DMS79 treated with DMSO at 0.1 percent for 48 hours (cell line): ENCODE results near the gene TNNI3K.

Experiments
- DNase-seq: peaks from one replicate; lab custom pipeline; 2025; lab: John Stamatoyannopoulos, UW

TNNI3K gene

DNA sequence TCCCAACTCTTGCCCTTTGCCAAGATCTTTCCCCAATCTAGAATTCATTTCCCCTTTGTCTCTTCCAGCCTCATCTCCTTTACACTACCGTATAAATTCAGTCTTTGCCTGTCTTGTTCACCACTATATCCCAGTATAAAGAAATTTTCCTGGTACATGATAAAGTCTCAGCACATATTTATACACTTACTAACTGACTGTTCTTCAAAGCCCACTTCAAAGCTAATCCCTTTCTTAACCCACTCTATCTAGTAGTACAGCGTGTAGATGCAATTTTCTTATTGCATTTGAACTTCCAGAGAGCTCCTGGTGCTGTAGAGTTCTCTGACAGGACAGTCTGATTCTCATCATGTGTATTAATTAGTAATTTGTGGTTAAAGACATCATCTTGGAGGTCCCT lies 199.1 kb downstream of the TNNI3K start:
- DNase-seq, result no peak

DNA sequence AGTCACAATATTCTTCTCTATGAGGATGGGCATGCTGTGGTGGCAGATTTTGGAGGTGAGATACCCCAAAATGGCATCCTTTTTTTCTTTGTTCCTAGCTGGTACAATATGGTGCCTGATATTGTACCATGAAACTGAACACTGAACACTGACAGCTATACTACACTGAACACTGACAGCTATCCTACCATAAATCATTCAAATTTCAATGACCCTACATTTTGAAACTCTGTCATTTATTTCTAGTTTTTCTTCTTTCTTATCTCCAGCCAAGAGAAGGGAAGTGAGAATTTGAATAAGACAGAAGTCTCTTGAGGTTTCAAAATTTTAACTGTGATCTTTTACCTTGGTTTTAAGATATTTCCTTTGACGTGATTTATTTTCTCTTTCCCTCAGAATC lies 200.9 kb downstream of the TNNI3K start:
- DNase-seq, result no peak

DNA sequence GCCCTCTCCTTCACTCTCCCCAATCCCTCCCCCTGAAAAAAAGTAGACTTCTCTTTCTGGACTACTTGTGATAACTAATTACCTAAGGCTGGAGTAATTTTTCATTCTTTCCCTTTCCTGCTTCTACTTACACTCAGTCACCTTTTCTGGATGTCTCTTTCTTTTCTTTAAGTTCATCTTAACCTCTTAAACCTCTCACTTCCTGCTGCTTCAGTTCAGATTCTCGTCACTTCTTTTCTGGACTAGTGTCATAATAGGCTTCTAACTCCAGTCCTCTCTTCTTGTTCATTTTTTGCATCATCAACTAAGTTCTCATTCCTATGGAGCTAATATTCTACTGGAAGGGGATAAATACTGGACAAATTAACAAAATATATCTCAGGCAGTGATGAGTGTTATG lies 201.8 kb downstream of the TNNI3K start:
- no peak for DNase-seq

DNA sequence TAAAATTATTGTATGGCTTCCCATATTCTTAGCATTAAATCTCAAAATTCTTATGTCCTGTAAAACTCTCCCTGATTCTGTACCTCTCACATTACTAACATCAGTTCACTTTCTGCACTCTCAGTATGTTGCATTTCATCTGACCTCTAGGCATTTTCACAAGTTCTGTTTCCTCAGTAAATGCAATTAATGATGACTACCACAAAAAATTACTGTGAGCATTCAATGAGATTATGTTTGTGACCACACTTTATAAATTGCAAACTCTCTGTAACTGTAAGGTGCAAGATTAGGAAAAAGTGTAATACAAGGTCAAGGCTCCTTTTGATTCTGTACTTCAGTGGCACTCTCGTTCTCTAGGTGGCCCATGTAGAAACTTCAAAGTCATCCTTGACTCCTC lies 216.8 kb downstream of the TNNI3K start:
- DNase-seq, result no peak

DNA sequence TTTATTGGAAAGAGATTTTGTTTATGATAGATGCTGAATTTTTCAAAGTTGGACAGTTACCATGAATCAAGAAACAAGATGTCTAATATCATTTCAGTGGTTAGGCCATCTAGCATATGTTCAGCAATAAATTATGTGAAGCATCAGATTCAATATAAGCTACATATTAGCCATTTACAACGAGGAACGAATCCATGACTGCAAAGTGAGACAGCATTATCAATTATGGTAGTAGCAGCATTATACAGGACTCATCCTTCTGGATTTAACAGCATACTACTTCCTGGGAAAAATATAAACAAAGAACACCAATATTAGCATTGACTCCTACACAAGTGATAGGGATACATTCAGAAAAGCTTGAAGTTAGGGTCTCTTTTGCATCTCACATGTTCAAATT lies 218.1 kb downstream of the TNNI3K start:
- no peak for DNase-seq

GRCh38 chr1:74455390-74455789 lies 220.2 kb downstream of the TNNI3K start:
- DNase-seq, result no peak

GRCh38 chr1:74457253-74457652 lies 222.1 kb downstream of the TNNI3K start:
- no peak for DNase-seq

DNA sequence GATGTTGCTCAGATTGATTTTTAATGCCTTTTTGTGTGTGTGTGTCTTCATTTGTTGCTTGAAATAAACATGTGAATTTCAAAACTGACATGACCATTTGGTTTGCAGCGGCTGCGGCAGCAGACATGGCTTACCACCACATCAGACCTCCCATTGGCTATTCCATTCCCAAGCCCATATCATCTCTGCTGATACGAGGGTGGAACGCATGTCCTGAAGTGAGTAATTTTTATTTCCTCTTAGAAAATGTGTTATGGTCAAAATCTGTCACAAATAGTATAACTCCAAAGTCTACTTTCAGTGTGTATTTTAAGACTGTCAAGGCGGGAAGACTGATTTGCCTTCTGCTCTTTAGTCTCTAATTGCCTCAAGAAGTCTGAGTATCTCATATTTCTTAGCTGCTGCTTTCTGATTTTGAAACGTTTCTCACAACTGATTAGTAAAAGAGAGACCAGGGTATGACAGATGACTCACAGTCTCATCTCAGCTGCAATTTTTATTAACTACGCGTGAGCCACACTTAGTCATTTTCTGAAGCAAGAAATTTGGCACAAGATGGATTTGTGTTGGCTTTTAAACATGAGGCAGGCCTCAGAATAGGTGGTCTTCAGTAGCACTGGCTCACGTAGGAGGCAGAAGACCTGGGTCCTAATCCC lies 228.3 kb downstream of the TNNI3K start:
- DNase-seq, result no peak

DNA sequence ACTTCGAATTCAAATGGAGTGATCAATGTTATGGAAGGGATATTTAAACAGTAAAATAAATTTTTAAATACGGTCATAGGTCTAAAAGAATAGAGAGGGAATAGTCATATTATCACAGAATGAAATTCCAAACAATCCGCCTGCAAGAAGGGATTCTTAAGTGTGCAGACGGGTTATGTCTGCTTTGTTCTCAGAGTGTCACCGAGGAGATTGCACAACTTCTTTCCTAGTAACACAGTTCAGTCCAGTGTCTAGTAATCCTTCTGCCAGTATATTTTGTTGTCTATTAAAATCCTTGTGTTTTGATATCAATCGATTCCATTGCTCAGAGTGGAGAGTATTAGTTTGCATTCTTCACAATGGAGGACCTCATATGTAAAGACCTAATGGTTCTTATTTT lies 228.8 kb downstream of the TNNI3K start:
- DNase-seq, result no peak

GRCh38 chr1:74465193-74465681 lies 230.1 kb downstream of the TNNI3K start:
- DNase-seq, result no peak

GRCh38 chr1:74467786-74468377 lies 232.7 kb downstream of the TNNI3K start:
- no peak for DNase-seq

- DNase-seq, result peak; percentile 16
Measured at GRCh38 chr1:74468982-74469603, 233.9 kb downstream of the TNNI3K start.

GRCh38 chr1:74470251-74470650 lies 235.1 kb downstream of the TNNI3K start:
- DNase-seq, result no peak

GRCh38 chr1:74470936-74471335 lies 235.7 kb downstream of the TNNI3K start:
- DNase-seq, result no peak

DNA sequence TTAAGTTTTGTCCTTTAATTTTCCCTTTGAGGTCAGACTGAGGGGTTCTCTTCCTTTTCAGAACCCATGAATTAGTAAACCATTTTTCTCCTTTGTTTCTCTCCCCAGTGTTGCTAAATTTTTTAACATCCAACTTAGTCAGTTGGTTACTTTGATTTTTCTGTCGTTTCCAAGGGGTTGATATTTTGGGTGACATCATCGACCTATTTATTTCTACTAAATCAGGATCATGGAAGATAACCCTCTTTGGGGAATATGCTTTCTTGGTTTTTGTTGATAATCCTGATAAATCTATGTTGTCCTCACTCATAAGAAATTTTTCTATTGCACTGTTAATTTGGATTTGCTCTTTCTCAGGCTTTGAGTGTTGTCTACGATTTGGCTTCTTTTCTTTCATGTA lies 236.3 kb downstream of the TNNI3K start:
- no peak for DNase-seq

DNA sequence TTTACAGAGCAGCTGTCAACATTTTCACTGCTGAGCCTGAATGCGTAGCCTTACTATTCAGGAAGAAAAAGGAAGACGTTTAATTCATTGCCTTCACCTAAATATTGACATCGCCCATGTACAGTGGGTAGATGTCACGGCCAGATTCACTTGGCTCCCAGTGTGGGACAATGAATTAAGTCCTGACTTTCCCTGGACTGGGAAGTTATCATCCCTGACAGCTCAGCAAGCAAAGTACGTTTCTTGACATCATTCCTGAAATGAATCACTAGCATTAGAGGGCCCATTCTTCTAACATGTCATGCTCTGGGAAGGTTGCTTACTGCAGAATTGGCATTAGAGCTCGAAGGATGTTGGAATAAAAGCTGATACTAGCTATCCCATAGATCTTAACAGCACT lies 239.4 kb downstream of the TNNI3K start:
- no peak for DNase-seq

DNA sequence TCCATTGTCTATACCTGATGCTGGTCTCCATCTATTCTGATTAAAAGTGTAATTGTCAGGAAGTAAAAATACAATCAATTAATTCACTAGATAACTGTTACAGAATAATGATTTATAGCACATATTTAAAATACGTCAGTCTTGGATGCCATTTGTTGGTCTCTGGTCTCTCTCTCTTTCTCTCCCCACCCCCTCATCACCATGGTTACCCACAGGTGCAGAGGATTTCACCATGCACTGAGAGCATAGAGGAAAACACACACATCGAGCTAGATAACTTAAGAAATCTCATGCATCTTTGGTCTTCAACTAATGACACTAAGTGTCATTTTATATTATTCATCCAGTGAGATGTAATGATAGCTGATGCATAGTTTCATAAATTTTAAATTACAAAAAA lies 243.8 kb downstream of the TNNI3K start:
- no peak for DNase-seq

GRCh38 chr1:74480068-74480467 lies 244.9 kb downstream of the TNNI3K start:
- DNase-seq, result no peak

DNA sequence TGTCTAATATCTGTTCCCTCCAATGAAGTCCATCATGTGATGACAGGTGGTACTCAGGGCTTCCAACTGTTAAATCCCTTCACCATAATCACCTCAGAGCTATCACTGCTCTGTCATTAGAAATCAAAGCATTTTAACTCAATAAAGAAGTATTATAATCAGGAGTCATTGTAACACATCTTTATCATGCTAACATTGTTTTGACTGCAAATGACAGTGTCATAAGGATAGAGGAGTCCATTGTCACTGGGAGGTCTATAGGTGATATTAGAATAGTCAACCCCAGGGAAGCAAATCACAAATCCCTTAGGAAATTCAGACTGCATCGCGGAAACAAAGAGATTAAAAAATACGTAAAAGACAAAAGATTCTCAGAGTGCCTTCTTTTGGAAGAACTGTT lies 246.4 kb downstream of the TNNI3K start:
- no peak for DNase-seq

GRCh38 chr1:74485622-74486021 lies 250.4 kb downstream of the TNNI3K start:
- no peak for DNase-seq

DNA sequence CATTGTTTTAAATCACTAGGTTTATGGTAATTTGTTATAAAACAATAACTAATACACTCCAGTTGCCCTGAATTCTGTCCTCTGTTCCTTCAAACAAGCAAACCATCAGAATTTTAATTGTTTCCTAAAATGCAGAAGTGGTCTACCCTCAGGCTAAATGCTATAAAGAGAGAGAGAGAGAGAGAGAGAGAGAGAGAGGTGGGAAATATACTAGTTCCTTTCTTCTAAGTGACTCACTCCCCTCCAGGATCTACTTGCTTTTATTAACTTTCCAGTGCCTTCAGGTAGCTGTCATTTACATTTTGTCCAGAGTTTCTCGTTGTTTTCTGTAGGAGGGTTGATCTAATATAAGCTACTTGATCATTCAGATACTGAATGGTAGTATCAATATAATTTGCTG lies 250.8 kb downstream of the TNNI3K start:
- DNase-seq, result no peak

DNA sequence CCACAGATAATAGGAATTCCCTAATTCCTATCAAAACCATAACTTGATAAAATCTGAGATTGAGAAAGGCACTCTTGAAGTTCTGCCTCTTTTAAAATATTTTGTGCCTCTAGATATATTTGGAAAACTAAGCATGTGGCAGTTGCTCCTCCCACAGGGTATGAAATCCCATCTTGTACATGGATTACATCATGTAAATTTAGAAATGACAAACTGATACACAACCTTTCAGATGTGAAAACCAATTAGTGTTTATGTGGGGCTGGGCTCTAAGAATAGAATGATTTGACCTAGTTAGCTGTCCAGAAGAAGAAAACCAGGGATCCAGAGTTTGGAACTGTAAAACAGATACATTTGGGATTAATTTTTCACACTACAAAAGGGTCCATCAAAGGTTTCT lies 261.5 kb downstream of the TNNI3K start:
- DNase-seq, result no peak

DNA sequence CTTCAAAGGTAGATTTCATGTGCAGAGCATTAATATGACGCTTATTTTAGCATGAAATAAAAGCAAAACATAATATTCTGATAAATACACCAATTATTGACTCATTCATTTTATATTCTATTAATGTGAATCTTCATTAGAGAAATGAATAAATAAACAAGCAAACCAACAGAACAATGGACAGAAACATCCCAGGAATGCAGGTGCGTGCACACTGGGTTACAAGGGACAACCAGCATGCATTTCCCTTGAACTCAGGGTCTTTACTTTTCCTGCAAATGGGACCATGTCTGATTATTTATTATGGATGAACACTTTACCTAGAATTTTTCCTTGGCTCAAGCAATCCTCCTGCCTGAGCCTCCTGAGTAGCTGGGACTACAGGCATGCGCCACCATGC lies 263.7 kb downstream of the TNNI3K start:
- DNase-seq, result no peak

DNA sequence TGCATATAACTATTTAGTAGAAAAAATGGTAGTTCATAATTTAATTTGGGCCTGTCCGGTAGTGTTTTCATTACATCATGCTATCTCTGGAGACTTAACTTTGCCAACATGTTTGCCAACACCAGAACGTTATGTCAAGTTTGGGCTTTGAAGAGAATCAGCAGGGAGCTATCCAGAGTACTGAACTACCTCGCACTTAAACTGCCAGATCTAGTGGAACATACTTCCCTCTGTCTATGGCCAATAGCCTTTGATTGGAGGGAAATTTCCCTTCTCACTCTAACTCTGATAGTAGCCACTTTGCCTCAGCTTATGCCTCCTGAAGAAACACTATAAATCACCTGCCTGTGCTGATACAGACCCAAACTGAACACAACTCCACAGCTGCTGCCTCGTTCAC lies 267.2 kb downstream of the TNNI3K start:
- no peak for DNase-seq
